ENCODE results near the gene THSD7A.
"Not testable (repeated sequence)": the region's sequence is repeated elsewhere in the genome, so short reads cannot be mapped to it uniquely, and the experiment has no call there.

THSD7A gene

GRCh38 chr7:11458736-11459483, 373.1 kb downstream of the THSD7A start:
- DNase-seq (ENCODE audit: low read depth), result peak; percentile 78

GRCh38 chr7:11457419-11457818, 374.6 kb downstream of the THSD7A start:
- DNase-seq (ENCODE audit: low read depth), result no peak

- DNase-seq (ENCODE audit: low read depth), result no peak
Measured at GRCh38 chr7:11456574-11456973, 375.4 kb downstream of the THSD7A start.

GRCh38 chr7:11452476-11452875, 379.5 kb downstream of the THSD7A start:
- no peak for DNase-seq (ENCODE audit: low read depth)

- no peak for DNase-seq (ENCODE audit: low read depth)
Measured at GRCh38 chr7:11450281-11450680, 381.7 kb downstream of the THSD7A start.

- no peak for DNase-seq (ENCODE audit: low read depth)
Measured at GRCh38 chr7:11449316-11449715, 382.7 kb downstream of the THSD7A start.

GRCh38 chr7:11448323-11448722, 383.7 kb downstream of the THSD7A start:
- DNase-seq (ENCODE audit: low read depth), result no peak

- DNase-seq (ENCODE audit: low read depth), result no peak
Measured at GRCh38 chr7:11447106-11447505, 384.9 kb downstream of the THSD7A start.

GRCh38 chr7:11443934-11444333, 388.1 kb downstream of the THSD7A start:
- DNase-seq (ENCODE audit: low read depth), result not testable (repeated sequence)

- DNase-seq (ENCODE audit: low read depth), result peak; percentile 30
Measured at GRCh38 chr7:11437994-11438393, 394.0 kb downstream of the THSD7A start.

- DNase-seq (ENCODE audit: low read depth), result no peak
Measured at GRCh38 chr7:11436773-11437524, 395.0 kb downstream of the THSD7A start.

GRCh38 chr7:11436316-11436715, 395.7 kb downstream of the THSD7A start:
- DNase-seq (ENCODE audit: low read depth), result peak; percentile 17

GRCh38 chr7:11434366-11434765, 397.6 kb downstream of the THSD7A start:
- no peak for DNase-seq (ENCODE audit: low read depth)

GRCh38 chr7:11430841-11431240, 401.2 kb downstream of the THSD7A start:
- no peak for DNase-seq (ENCODE audit: low read depth)

GRCh38 chr7:11430112-11430511, 401.9 kb downstream of the THSD7A start:
- DNase-seq (ENCODE audit: low read depth), result no peak

GRCh38 chr7:11428877-11429581, 403.0 kb downstream of the THSD7A start:
- no peak for DNase-seq (ENCODE audit: low read depth)

GRCh38 chr7:11427686-11428273, 404.2 kb downstream of the THSD7A start:
- DNase-seq (ENCODE audit: low read depth), result no peak

GRCh38 chr7:11424006-11424405, 408.0 kb downstream of the THSD7A start:
- no peak for DNase-seq (ENCODE audit: low read depth)

- no peak for DNase-seq (ENCODE audit: low read depth)
Measured at GRCh38 chr7:11420049-11420448, 411.9 kb downstream of the THSD7A start.

GRCh38 chr7:11416641-11417458, 415.1 kb downstream of the THSD7A start:
- DNase-seq (ENCODE audit: low read depth), result no peak

GRCh38 chr7:11415101-11415500, 416.9 kb downstream of the THSD7A start:
- no peak for DNase-seq (ENCODE audit: low read depth)

GRCh38 chr7:11413901-11414300, 418.1 kb downstream of the THSD7A start:
- DNase-seq (ENCODE audit: low read depth), result no peak

Measured in non-pigmented ciliary epithelial cell (primary cell).